Globus pallidus (tissue), 1 donor: ENCODE results near the gene ARPC5L.
"Not testable (repeated sequence)": the region's sequence is repeated elsewhere in the genome, so short reads cannot be mapped to it uniquely, and the experiment has no call there.

Experiments
- DNase-seq: peaks from one replicate; pipeline ENCODE4 v3.0.0-alpha.2; 2015; ENCODE audit warnings: low spot score

Gene ARPC5L

DNA sequence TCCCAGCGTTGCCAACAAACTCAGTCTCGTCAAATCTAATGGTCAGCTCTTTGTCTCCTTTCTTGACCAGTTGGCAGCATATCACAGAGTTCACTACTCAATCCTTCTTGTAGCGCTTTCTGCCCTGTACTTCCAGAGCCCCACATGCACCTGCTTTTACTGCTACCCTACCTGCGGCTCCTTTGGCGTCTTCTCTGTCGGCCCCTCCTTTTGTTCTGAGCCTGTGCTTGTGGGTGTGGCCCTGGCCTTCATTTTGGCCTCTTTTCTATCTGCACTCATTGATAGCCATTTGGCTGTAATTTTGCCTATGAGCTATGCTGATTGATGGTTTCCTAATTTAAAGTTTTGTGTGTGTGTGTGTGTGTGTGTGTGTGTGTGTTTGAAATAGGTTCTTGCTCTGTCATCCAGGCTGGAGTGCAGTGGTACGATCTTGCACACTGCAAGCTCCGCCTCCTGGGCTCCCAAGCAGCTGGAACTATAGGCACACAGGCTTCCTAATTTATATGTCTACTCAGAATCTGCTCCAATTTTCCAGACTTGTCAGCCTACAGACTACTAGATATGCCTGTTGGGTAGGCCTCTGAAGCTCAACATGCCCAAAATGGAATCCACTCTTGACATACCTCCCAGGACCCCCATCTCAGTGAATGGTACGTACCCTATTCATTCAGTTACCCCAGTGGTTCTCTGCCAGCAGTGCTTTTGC lies 32.3 kb downstream of the ARPC5L start:
- no peak for DNase-seq

DNA sequence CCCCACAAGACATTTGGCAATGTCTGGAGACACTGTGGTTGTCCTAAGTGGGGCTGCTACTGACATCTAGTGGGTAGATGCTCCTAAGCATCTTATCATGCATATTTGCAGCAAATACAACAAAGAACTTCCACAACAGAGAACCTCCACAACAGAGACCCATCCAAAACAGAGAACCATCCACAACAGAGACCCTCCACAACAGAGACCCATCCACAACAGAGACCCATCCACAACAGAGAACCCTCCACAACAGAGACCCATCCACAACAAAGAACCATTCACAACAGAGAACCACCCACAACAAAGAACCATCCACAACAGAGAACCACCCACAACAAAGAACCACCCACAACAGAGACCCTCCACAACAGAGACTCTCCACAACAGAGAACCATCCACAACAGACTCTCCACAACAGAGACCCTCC lies 32.8 kb downstream of the ARPC5L start:
- peak; percentile 54 for DNase-seq

DNA sequence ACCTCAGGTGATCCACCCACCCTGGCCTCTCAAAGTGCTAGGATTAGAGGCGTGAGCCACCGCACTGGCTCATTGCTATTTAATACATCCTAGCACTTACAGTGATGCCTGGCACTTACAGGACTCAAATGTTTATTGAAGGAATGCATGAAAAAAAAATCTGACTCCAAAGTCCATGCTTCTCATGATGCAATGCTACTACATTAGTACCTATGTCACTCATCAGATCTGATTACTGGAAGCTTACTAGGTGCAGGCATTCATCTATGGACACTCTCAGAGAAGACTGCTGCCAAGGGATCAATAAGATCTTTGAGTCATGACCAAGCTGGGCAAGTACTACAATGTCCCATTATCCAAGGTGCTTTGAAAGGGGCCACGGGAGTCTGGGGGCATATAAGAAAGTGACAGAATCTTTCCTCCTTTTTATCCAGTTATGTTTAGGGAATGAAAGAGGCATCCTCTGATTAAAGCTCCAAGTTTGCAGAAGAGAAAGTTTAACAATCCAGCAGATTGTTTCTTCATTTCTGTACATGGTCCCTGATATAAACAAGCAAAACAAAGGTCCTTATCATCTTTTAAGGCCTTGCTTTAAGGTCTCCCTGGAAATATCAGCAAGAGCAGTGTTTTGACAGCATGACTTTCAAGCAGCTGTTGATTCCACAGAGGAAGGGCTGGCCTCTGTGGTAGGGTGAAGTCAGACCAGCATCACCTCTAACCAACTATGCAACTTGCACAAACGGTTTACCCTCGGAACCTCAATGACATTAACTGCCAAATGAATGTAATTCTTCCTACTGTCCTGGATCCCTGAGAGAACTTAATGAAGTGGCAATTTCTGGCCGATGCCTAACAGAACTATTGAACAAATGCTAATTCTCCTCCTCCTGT lies 35.9 kb downstream of the ARPC5L start:
- DNase-seq: no peak

DNA sequence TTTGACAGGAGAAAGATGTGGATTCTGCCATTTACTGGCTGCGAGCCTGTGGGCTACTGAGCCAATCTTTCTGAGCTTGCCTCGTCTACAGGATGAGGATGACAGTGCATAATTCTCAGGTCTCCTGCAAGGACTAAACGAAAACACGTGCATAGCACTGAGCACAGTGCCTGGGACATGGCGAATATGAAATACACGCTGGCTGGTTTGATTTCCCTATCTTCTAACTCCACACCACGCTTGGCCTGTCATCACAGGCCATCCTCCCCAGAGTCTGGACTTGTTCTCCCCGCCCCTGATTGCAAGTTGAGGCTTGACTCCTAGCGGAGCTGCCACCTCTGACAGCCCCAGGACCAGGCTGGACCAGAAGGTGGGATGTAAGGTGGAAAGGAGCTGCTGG lies 37.9 kb downstream of the ARPC5L start:
- no peak for DNase-seq

DNA sequence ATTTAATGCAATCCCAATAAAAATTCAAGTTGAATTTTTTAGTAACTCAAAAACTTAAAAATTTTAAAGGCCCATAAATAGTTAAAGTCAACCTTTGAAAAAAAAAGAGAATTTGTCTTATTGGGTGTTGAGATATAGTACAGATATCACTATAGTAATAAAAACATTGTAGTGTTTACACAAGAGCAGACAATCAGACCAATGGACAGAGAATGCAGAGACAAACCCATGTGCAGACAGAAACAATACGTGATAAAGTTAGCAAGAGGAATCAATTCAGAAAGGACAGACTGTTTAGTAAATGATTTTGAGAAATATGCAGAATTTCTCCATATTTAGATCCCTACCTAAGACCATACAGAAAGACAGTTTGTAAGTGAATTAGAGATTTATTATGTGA lies 45.0 kb downstream of the ARPC5L start:
- no peak for DNase-seq

DNA sequence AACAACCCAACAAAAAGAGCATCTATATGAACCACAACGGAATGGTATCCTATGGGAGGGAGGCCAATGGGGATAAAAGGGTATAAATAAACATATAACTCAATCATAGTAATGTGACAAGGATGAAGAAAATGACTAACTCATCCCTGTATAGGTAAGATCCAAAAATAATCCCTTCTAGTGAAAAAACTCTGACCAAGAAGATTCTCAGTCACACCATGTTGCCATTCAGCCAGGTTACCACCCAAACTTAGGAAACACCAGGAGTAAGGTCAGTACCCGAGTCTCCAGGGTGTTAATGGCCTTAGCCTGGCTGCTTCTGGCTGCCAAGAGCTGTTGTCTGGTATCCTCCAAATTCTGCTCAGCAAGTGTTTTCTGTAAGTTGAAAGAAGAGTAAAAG lies 46.2 kb downstream of the ARPC5L start:
- DNase-seq: no peak

DNA sequence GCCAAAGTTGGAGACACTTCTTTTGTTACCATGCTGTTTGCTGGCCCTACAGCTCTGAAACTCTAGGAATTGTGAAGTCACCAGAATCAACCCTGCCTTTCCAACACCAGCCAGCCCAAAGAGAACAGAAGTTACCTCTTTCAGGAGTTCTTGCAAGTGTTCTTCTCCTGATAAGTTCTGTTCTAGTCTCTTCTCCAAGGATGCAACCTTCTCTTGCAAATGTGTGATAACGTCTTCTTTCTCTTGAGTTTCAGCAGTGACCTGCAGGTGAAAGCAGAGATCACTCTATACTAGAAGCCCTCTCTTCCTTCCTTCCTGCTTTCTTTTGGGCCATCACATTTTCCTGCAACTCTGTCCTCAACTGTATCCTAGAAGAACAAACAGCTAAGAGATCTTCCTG lies 49.8 kb downstream of the ARPC5L start:
- DNase-seq: no peak

DNA sequence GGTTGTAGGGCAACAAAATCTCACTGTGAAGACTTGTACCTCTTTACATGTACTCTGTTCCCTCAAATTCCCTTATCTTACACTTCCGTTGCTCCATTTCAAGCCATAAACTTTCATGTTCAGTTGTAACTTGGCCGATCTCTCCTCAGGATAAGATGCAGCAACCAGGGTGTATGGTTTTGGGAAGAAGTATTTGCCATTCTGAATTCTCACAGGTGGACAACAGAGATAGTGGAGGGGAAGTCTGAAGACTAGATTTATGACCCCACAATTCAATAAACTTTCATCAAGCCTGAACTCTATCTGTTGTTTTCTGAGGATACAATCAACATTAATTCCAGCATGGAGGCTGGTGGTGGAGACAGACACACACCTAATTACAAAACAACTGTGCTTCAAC lies 51.4 kb downstream of the ARPC5L start:
- no peak for DNase-seq

DNA sequence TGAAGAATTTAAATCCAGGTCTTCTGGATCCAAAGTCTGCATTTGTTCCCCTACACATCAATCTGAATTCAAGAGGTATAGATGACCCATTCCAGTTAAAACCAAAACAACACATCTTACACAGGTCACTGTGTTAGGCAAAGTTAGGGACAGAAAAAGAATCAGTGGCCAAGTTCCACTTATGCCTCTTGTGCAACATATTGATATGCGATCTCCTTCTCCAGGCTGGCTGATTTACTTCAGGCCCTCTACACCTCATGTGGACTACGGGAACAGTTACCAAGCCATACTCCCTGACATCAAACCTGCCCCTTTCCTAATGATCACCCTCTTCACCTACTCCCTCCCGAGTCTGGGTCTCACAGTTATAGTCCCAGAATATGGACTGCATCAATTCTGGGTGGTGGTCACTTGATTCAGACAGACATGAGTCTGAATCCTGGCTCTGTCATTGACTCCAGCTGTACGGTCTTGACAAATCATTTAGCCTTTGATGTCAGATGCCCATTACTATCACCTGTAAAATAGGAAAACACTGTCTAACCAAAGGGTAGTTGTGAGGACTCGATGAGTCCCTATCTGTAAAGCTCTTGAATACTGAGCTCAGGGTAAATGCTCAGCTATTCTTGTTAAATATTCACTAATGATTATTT lies 52.9 kb downstream of the ARPC5L start:
- no peak for DNase-seq

DNA sequence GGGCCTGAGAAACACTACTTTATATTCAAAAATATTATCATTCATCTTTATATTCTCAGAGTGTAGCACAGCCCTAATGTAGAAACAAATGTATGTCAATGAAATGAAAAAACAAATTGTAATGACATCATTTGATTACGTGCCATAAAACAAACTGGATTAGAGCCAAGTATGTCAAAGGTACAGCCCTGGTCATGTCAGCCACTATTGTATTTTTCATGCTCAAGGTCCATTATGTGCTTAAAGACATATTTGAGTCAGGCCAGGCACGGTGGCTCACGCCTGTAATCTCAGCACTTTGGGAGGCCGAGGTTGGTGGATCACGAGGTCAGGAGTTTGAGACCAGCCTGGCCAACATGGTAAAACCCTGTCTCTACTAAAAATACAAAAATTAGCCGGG lies 58.5 kb downstream of the ARPC5L start:
- not testable (repeated sequence) for DNase-seq
